ENCODE measurements around the gene SRSF12.

DNA sequence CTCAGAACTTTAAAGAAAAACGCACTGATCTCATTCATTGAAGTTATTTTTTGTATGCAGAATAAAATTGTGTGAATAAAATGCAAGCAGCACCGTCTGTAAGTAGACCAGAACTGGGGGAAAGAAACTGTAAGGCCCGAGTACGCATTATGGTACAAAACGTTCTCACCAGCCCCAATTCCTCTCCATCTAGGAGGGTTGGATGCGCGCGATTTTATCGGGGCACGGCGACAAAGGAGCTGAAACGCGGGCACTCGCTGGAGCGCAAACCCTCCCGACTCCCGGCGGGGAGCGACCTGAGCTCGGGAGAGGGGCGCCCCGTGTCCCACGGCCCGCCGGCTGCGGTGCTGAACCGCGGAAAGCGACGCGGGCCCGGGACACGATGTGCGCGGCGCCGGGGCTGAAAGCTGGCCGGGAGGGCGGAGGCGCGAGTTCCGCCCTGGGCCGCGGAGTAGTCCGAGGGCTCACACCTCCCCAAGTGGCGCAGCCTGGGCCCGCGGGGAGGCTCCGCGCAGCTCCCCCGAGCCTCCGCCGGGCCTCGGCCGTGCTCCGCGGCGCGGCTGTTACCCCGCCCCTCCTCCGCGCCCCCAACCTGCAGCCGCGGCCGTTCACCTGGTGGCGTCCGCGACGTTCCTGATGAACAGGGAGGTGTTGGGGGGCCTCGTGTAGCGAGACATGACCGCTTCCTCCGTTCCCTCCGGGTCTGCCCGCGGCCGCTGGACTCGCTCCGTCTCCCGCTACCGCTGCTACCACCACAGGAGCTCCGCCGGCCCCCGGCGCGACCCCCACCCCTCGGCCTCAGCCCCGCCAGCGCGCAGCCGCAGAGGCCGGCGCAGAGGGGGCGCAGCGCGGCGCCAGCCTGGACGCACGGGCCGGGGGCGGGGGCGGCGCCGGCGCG, at the start of gene SRSF12:
- TF ChIP-seq CTCF (IDR thresholded peaks at IDR 0.05) (peak in 1 of 5 experiments; percentile 25), POLR2A (IDR thresholded peaks at IDR 0.05) (no peak), EP300 (IDR thresholded peaks at IDR 0.05) (no peak)
